ENCODE data around the gene GSAP. TPM values are rescaled to one million over a fixed set of nuclear protein-coding genes. Genes with fewer than 3 reads are reported as not detected.

GSAP gene
- total and polyA plus RNA-seq, 9 of the 15 experiments (the other 6 are each of a cell fraction or from before 2014, with no cell fraction given) = 0.13 TPM; not detected in 8

DNA sequence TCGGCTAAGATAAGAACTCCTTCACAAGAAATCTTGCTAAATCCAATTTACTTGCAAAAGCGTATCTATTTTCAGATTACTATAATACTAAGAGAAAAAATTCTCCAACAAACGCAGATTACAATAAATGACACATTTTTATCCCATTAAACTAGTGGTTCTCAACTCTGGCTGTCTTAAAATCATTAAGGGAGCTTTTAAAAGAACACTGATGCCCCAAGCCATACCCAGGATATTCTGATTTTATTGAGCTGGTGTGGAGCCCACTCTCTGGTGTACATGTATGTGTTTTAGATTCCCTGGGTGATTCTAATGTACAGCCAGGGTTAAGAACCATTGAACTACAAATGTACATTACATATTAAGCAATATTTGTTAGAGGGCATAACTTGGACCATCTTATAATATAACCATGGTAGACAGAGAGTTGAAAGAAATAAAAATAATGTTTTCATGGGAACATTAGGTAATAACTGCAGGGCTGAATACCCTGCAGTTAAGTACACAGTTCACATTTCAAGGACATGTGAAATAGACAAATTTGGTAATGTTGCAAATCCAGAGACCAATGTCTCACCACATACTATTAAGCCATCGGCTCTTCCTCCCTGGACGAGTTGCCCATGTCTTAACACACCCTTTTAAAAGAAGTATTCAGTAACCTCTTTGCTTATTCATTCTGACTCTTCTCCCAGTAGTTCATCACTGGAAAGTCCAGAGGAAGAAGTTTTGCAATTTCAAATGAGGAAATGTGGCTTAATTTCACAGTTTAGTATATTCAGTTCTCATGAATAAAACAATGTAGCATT, 6.2 kb downstream of the GSAP start:
- H3K9ac ChIP-seq (ENCODE audit: insufficient read depth in 1 of 2, low read depth in 2 of 2, low read length in 2 of 2) = no peak overlapping the region
- POLR2A ChIA-PET = no interaction called here
- no TSS peak for BruUV-seq (replicated peaks)

GRCh38 chr7:77409005-77409738, 7.0 kb downstream of the GSAP start:
- TF ChIP-seq MITF (IDR thresholded peaks at IDR 0.05) (no peak), KDM1A (IDR thresholded peaks at IDR 0.05) (peak; percentile 41 to 45; a peak in 2 of 4 replicates), RCOR1 (IDR thresholded peaks at IDR 0.05; ENCODE audit: borderline replicate concordance in 1 of 2, low read depth in 2 of 2, low read length in 2 of 2) (0 out of 4 replicates have a peak, but pooled peaks of 1 of the 2 experiments have one; percentile 9), FOSL1 (tag; conservative IDR thresholded peaks at IDR 0.05) (peak; percentile 28; the same call in 1 of the 2 replicates)
- Histone ChIP-seq H3K79me2 (ENCODE audit: control insufficient read depth, insufficient read depth, low read length) (no peaks in the 10 kb centered on the region), H3K9ac (ENCODE audit: insufficient read depth in 1 of 2, low read depth in 2 of 2, low read length in 2 of 2) (no peak overlapping the region), H3K27ac (ENCODE audit: extremely low read depth, low read depth, low read length) (no peak overlapping the region), H3K9me1 (ENCODE audit: control insufficient read depth, insufficient read depth, low read length) (no peaks in the 10 kb centered on the region), H3K4me1 (replicated peaks in 1 of 2; ENCODE audit: control insufficient read depth in 2 of 2, insufficient read depth in 2 of 2, low read length in 2 of 2) (no peaks in the 10 kb centered on the region), H3K4me3 (no peak overlapping the region), H3K36me3 (ENCODE audit: control insufficient read depth, insufficient read depth, low read length) (no peaks in the 10 kb centered on the region), H2AFZ (ENCODE audit: low read depth, low read length) (no peak overlapping the region), H3K4me2 (ENCODE audit: insufficient read depth, low read length) (no peak overlapping the region), H3K9me3 (replicated peaks; ENCODE audit: control insufficient read depth, insufficient read depth, low read depth, low read length) (no peaks in the 10 kb centered on the region), H4K20me1 (replicated peaks; ENCODE audit: control insufficient read depth, insufficient read depth, low read length) (no peaks in the 10 kb centered on the region), H3K27me3 (ENCODE audit: control insufficient read depth in 2 of 2, insufficient read depth in 2 of 2, low read length in 2 of 2) (peaks cover 5 to 23% of the 10 kb centered on the region in 2 experiments)
- intact Hi-C loops (cut with micrococcal nuclease) (no loop called here), in situ Hi-C loops (cut with MboI) (no loop called here)
- FAIRE-seq (no peak), DNase-seq (ENCODE audit: extremely low read depth in 1 of 4, low spot score in 3 of 4) (no peak), ATAC-seq (no peak)
- POLR2A ChIA-PET = no interaction called here
- WGBS (ENCODE audit: insufficient coverage, low coverage, missing lambda C conversion rate) = 8% methylated on average over 7 of the region's 7 CpGs
- BruUV-seq (replicated peaks) = no TSS peak
- CTCF ChIA-PET (ENCODE audit: low intra/inter-chr PET ratio) = no interaction called here

More for the DNA sequence above, 6.2 kb downstream of the GSAP start:
- ATAC-seq (no peak), FAIRE-seq (no peak), DNase-seq (ENCODE audit: extremely low read depth in 1 of 4, low spot score in 3 of 4) (no peak)
- Histone ChIP-seq H3K9me1 (ENCODE audit: control insufficient read depth, insufficient read depth, low read length) (no peaks in the 10 kb centered on the region), H3K4me2 (ENCODE audit: insufficient read depth, low read length) (no peak overlapping the region), H3K4me3 (no peak overlapping the region), H2AFZ (ENCODE audit: low read depth, low read length) (no peak overlapping the region), H3K27me3 (ENCODE audit: control insufficient read depth in 2 of 2, insufficient read depth in 2 of 2, low read length in 2 of 2) (peaks cover 5 to 28% of the 10 kb centered on the region in 2 experiments), H3K36me3 (ENCODE audit: control insufficient read depth, insufficient read depth, low read length) (no peaks in the 10 kb centered on the region), H3K79me2 (ENCODE audit: control insufficient read depth, insufficient read depth, low read length) (no peaks in the 10 kb centered on the region), H3K4me1 (replicated peaks in 1 of 2; ENCODE audit: control insufficient read depth in 2 of 2, insufficient read depth in 2 of 2, low read length in 2 of 2) (no peaks in the 10 kb centered on the region), H3K27ac (ENCODE audit: extremely low read depth, low read depth, low read length) (no peak overlapping the region), H3K9me3 (replicated peaks; ENCODE audit: control insufficient read depth, insufficient read depth, low read depth, low read length) (no peaks in the 10 kb centered on the region), H4K20me1 (replicated peaks; ENCODE audit: control insufficient read depth, insufficient read depth, low read length) (no peaks in the 10 kb centered on the region)
- in situ Hi-C loops (cut with MboI) (no loop called here), intact Hi-C loops (cut with micrococcal nuclease) (no loop called here)
- CTCF ChIA-PET (ENCODE audit: low intra/inter-chr PET ratio) = no interaction called here
- WGBS (ENCODE audit: insufficient coverage, low coverage, missing lambda C conversion rate) = 5% methylated on average over 5 of the region's 5 CpGs
- no peak for TF ChIP-seq CEBPG (CRISPR knock-in tag; IDR thresholded peaks at IDR 0.05)
- peak; percentile 7 to 22; a peak in 1 of 4 replicates for TF ChIP-seq CEBPG (tag; conservative IDR thresholded peaks at IDR 0.05 in 1 of 2, IDR thresholded peaks at IDR 0.05 in 1 of 2)
- no peak for TF ChIP-seq GTF2A2 (tag; IDR thresholded peaks at IDR 0.05)
